LNCaP clone FGC (cell line): Measurements from ENCODE around the gene ETV4.
A peak's percentile ranks its signal among the peaks of the same experiment; 100 is the strongest.

Experiments
- DNase-seq: peaks from one replicate; pipeline ENCODE4 v3.0.0-alpha.2; 2011; ENCODE audit warnings: low read depth
- H3K4me3 ChIP-seq: 2 replicates; pipeline ENCODE4 v1.5.1; 2011; ENCODE audit warnings: mild to moderate bottlenecking, low read depth, low read length, control low read depth
- TF ChIP-seq, protein P1 (sequence below): IDR thresholded peaks from 2 replicates; pipeline ENCODE4 v1.5.1; 2012; ENCODE audit warnings: mild to moderate bottlenecking; ENCODE audit not compliant: control insufficient read depth, insufficient read depth; ENCODE audit errors: extremely low read depth

Gene ETV4

DNA sequence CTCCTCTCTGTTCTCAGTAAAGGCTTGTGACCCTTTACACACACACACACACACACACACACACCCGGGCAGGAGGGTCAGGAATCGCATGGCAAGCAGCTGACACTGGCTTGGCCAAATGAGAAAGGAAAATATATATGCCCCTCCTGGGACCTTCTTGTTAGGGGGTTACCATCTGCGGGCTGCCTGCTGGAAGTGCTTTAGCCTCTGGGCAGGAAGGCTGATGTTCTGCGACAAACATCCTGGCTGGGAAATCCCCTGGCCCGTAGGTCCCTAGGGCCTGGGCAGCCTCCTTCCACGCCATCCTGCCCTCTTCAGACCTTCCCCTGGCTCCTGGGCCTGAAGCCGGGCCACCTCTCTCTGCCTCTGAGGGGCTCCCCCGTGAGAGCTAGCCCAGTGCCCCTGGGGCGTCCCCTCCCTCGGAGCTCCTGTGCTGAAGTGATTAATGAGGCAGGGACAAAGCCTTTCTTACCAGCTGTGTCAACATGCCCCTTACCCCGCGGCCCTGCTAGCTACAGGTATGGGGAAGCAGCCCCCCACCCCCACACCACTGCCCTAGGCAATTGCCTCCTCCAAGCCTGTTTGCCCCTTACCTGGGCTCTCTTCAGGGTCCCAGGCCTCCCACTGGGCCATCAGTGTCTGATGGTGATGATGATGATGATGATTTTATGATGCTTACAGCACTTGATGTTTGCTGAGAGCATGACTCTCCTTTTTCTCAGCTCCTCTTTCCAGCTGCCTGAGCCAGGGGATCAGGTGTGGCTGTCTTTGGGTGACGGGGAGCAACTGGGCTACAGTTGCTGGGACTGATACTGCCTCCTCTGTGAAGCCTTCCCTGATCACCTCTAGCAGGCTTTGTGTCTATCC lies 32.8 kb upstream of the ETV4 start:
- TF ChIP-seq, protein P1, sequence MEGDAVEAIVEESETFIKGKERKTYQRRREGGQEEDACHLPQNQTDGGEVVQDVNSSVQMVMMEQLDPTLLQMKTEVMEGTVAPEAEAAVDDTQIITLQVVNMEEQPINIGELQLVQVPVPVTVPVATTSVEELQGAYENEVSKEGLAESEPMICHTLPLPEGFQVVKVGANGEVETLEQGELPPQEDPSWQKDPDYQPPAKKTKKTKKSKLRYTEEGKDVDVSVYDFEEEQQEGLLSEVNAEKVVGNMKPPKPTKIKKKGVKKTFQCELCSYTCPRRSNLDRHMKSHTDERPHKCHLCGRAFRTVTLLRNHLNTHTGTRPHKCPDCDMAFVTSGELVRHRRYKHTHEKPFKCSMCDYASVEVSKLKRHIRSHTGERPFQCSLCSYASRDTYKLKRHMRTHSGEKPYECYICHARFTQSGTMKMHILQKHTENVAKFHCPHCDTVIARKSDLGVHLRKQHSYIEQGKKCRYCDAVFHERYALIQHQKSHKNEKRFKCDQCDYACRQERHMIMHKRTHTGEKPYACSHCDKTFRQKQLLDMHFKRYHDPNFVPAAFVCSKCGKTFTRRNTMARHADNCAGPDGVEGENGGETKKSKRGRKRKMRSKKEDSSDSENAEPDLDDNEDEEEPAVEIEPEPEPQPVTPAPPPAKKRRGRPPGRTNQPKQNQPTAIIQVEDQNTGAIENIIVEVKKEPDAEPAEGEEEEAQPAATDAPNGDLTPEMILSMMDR = no peak
- H3K4me3 ChIP-seq = no peak overlapping the region
- DNase-seq = no peak

DNA sequence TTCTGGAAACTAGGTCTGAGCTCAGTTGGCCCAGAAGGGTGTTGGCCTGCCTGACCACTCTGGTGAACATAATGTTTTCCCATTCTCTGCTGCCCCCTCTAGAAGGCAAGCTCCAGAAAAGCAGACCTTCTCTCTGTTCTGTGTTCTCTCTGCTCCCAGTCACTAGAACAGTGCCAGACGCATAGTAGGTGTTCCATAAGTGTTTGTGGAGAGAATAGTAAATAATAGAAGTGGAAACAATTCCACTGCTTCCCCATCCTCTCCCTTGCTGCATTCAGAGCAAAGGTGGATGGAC lies 32.2 kb upstream of the ETV4 start:
- no peak overlapping the region for H3K4me3 ChIP-seq
- no peak for DNase-seq
- TF ChIP-seq, protein P1 = no peak

DNA sequence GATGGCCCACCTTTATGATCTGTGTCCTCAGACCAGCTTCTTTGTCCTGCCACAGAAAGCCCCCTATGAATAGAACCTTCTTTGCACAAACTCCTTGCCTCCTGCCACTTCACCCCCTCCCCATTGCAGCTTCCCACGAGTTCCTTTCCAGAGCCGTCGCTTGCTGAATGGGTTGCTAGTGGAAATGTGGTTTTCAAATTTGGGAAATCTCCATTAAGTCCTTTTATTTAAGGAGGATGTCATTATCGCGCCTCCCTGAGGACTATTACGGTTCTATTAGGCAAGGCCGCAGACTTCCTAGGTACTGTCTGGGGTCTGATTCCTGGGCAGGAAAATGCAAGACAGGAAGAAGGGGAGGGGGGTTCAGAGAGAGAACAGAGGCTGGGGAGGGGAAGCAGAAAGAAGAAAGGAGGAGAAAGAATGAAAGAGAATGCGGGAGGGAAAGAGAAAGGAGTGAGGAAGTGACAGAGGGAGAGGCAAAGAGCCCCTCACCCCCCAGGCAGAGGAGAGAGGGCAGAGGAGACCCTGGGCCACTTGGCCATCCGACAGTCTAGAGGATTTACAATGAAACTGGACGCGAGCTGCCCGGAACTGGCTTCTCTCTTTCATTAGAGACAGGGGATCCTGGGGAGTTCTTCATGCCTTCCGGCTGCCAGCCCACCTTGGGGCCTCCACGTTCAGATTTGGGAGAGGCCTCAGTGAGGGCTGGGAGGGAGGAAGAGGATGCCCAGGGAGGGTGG lies 31.7 kb upstream of the ETV4 start:
- no peak for DNase-seq
- H3K4me3 ChIP-seq = no peak overlapping the region
- TF ChIP-seq, protein P1 = no peak

DNA sequence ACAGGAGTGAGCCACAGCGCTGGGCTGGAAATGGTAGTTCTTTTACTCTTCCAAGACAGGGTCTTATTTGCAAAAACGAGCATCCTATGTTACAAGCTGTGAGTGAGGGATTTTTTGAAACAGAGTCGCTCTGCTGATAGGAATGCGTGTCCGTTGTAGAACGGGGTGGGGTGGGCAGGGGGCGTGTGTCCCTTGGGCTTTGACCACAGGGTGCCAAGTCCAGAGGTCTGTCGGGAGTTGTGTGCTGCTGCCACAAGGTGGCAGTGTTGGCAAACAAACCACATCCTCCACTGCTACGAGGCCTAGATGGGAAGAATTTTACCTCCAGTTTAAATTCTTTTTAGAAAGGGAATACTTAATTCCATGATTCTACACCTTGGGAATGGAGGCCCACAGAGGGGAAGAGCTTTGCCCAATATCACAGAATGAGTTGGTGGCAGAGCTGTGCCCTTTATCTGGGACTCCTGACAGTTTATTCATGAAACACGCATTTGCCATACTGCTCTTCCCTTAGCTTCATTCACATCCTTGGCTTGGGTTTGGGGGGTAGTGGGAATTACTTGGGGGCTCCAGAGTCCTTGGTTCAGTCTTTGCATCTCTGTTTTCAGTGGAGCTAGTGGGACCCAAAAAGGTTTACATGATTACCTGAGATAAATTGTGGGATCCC lies 30.6 kb upstream of the ETV4 start:
- no peak for DNase-seq
- TF ChIP-seq, protein P1 = peak; percentile 89
- no peak overlapping the region for H3K4me3 ChIP-seq

DNA sequence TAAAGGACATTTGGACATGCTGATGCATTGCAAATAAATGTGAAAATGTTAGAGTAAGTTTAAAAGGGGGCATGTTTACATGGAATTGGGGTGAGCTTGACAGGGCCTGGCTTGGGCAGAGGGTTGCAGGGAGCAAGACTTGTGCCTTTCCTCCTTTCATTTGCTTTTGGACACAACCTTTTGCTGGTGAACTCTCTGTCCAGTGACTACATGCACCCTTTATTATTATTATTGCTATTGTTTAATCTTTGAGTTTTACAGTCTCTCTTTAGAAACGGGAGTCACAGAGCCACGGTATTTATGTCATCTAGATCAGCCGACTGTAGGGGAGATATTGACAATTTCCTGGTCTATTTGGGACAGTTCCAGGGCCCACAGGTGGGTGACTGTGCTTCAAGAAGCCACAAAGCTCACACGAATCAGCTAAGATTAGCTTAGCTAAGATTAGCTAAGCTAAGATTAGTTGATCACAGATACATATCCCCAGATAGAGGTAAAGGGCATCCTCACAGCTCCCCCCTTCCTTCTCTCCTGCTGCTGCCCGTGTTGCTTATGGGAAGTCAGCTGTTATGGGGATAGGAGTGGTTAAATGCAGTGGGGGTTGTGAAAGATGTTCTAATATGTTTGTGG lies 28.9 kb upstream of the ETV4 start:
- DNase-seq = no peak
- H3K4me3 ChIP-seq = no peak overlapping the region

DNA sequence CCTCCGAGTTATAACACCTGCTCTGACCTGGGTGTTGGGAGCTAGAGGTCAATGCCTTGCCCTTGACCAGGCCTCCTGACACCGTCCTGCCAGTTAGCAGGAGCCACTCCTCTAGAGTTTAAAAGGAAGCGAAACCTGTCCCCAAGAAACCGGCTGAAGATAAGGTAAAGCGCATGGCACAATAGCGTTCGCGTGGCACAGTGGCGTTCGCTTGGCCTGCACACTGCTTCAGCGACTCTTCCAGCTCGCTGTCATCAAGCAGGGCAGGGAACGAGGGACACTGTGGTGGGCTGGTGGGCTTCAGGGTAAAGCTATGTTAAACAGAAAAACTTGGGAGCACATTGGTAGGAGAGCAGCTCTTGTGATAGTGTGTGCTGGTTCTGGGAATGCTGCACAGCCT lies 28.2 kb upstream of the ETV4 start:
- DNase-seq = no peak
- H3K4me3 ChIP-seq = no peak overlapping the region
- TF ChIP-seq, protein P1 = no peak

More for the DNA sequence above, 28.9 kb upstream of the ETV4 start:
- TF ChIP-seq, protein P1 = no peak
